ENCODE results near the gene CMTR1. TPM values are rescaled to one million over a fixed set of nuclear protein-coding genes. Genes with fewer than 3 reads are reported as not detected.

Gene CMTR1
- total RNA-seq, 3 donors from 2014 or later: 38.1 to 44.6 (median 41.0) TPM

GRCh38 chr6:37501632-37502491, 68.8 kb downstream of the CMTR1 start:
- ATAC-seq (no peak), DNase-seq (no peak)
- peak overlapping the region; percentile 31 for H3K4me3 Mint-ChIP-seq
- no peaks in the 10 kb centered on the region for H3K27me3 Mint-ChIP-seq (ENCODE audit: low read depth)
- H3K9me3 Mint-ChIP-seq: no peaks in the 10 kb centered on the region
- H3K36me3 Mint-ChIP-seq (ENCODE audit: insufficient read depth): no peaks in the 10 kb centered on the region
- H3K4me1 Mint-ChIP-seq (ENCODE audit: low read depth): peaks cover 87% of the 10 kb centered on the region

- H3K4me1 Mint-ChIP-seq (ENCODE audit: low read depth): peaks cover 85% of the 10 kb centered on the region
- H3K9me3 Mint-ChIP-seq: no peaks in the 10 kb centered on the region
- DNase-seq: no peak
- H3K27me3 Mint-ChIP-seq (ENCODE audit: low read depth): no peaks in the 10 kb centered on the region
- ATAC-seq: peak; percentile 20 to 32
- peak overlapping the region; percentile 31 for H3K4me3 Mint-ChIP-seq
- no peaks in the 10 kb centered on the region for H3K36me3 Mint-ChIP-seq (ENCODE audit: insufficient read depth)
Observed at GRCh38 chr6:37502703-37503291, 69.8 kb downstream of the CMTR1 start.

- Mint-ChIP-seq H3K4me3 (peak overlapping the region; percentile 2), H3K27me3 (ENCODE audit: low read depth) (no peaks in the 10 kb centered on the region), H3K4me1 (ENCODE audit: low read depth) (peaks cover 85% of the 10 kb centered on the region), H3K9me3 (no peaks in the 10 kb centered on the region), H3K36me3 (ENCODE audit: insufficient read depth) (no peaks in the 10 kb centered on the region)
- no peak for DNase-seq
- no peak for ATAC-seq
Observed at GRCh38 chr6:37503309-37503965, 70.4 kb downstream of the CMTR1 start.

GRCh38 chr6:37504024-37504423, 71.0 kb downstream of the CMTR1 start:
- peaks cover 87% of the 10 kb centered on the region for H3K4me1 Mint-ChIP-seq (ENCODE audit: low read depth)
- ATAC-seq: no peak
- no peaks in the 10 kb centered on the region for H3K36me3 Mint-ChIP-seq (ENCODE audit: insufficient read depth)
- no peaks in the 10 kb centered on the region for H3K9me3 Mint-ChIP-seq
- H3K27me3 Mint-ChIP-seq (ENCODE audit: low read depth): no peaks in the 10 kb centered on the region
- DNase-seq: no peak
- no peak overlapping the region for H3K4me3 Mint-ChIP-seq

GRCh38 chr6:37506479-37506878, 73.5 kb downstream of the CMTR1 start:
- Mint-ChIP-seq H3K4me1 (ENCODE audit: low read depth) (peaks cover 74% of the 10 kb centered on the region), H3K27me3 (ENCODE audit: low read depth) (no peaks in the 10 kb centered on the region), H3K9me3 (no peaks in the 10 kb centered on the region), H3K36me3 (ENCODE audit: insufficient read depth) (no peaks in the 10 kb centered on the region), H3K4me3 (no peak overlapping the region)
- ATAC-seq: no peak
- no peak for DNase-seq

GRCh38 chr6:37507077-37507476, 74.1 kb downstream of the CMTR1 start:
- Mint-ChIP-seq H3K36me3 (ENCODE audit: insufficient read depth) (no peaks in the 10 kb centered on the region), H3K4me3 (no peak overlapping the region), H3K4me1 (ENCODE audit: low read depth) (peaks cover 68% of the 10 kb centered on the region), H3K27me3 (ENCODE audit: low read depth) (no peaks in the 10 kb centered on the region), H3K9me3 (no peaks in the 10 kb centered on the region)
- no peak for ATAC-seq
- DNase-seq: no peak

GRCh38 chr6:37507690-37508421, 74.8 kb downstream of the CMTR1 start:
- Mint-ChIP-seq H3K36me3 (ENCODE audit: insufficient read depth) (no peaks in the 10 kb centered on the region), H3K4me3 (no peak overlapping the region), H3K4me1 (ENCODE audit: low read depth) (peaks cover 66% of the 10 kb centered on the region), H3K9me3 (no peaks in the 10 kb centered on the region), H3K27me3 (ENCODE audit: low read depth) (no peaks in the 10 kb centered on the region)
- DNase-seq (no peak), ATAC-seq (peak; percentile 76 to 83)

GRCh38 chr6:37511201-37511600, 78.2 kb downstream of the CMTR1 start:
- ATAC-seq: no peak
- H3K4me1 Mint-ChIP-seq (ENCODE audit: low read depth): peaks cover 65% of the 10 kb centered on the region
- no peak for DNase-seq
- H3K9me3 Mint-ChIP-seq: no peaks in the 10 kb centered on the region
- H3K36me3 Mint-ChIP-seq (ENCODE audit: insufficient read depth): no peaks in the 10 kb centered on the region
- no peak overlapping the region for H3K4me3 Mint-ChIP-seq
- no peaks in the 10 kb centered on the region for H3K27me3 Mint-ChIP-seq (ENCODE audit: low read depth)

- no peak for DNase-seq
- Mint-ChIP-seq H3K9me3 (no peaks in the 10 kb centered on the region), H3K27me3 (ENCODE audit: low read depth) (no peaks in the 10 kb centered on the region), H3K36me3 (ENCODE audit: insufficient read depth) (no peaks in the 10 kb centered on the region), H3K4me3 (no peak overlapping the region), H3K4me1 (ENCODE audit: low read depth) (peaks cover 71% of the 10 kb centered on the region)
- no peak for ATAC-seq
Observed at GRCh38 chr6:37511910-37512399, 78.9 kb downstream of the CMTR1 start.

- no peak for ATAC-seq
- Mint-ChIP-seq H3K4me1 (ENCODE audit: low read depth) (peaks cover 71% of the 10 kb centered on the region), H3K27me3 (ENCODE audit: low read depth) (no peaks in the 10 kb centered on the region), H3K36me3 (ENCODE audit: insufficient read depth) (no peaks in the 10 kb centered on the region), H3K9me3 (no peaks in the 10 kb centered on the region), H3K4me3 (no peak overlapping the region)
- no peak for DNase-seq
Observed at GRCh38 chr6:37512400-37513011, 79.5 kb downstream of the CMTR1 start.

GRCh38 chr6:37513155-37513554, 80.1 kb downstream of the CMTR1 start:
- ATAC-seq (no peak), DNase-seq (no peak)
- no peaks in the 10 kb centered on the region for H3K9me3 Mint-ChIP-seq
- H3K4me1 Mint-ChIP-seq (ENCODE audit: low read depth): peaks cover 74% of the 10 kb centered on the region
- no peaks in the 10 kb centered on the region for H3K27me3 Mint-ChIP-seq (ENCODE audit: low read depth)
- no peaks in the 10 kb centered on the region for H3K36me3 Mint-ChIP-seq (ENCODE audit: insufficient read depth)
- H3K4me3 Mint-ChIP-seq: no peak overlapping the region

GRCh38 chr6:37513576-37513975, 80.6 kb downstream of the CMTR1 start:
- no peak for DNase-seq
- Mint-ChIP-seq H3K9me3 (no peaks in the 10 kb centered on the region), H3K27me3 (ENCODE audit: low read depth) (no peaks in the 10 kb centered on the region), H3K4me3 (no peak overlapping the region), H3K36me3 (ENCODE audit: insufficient read depth) (no peaks in the 10 kb centered on the region), H3K4me1 (ENCODE audit: low read depth) (peaks cover 74% of the 10 kb centered on the region)
- ATAC-seq: no peak

GRCh38 chr6:37514321-37514771, 81.3 kb downstream of the CMTR1 start:
- H3K4me1 Mint-ChIP-seq (ENCODE audit: low read depth): peaks cover 76% of the 10 kb centered on the region
- peak overlapping the region; percentile 58 for H3K4me3 Mint-ChIP-seq
- ATAC-seq: peak; percentile 72 to 76
- DNase-seq: peak; percentile 28
- no peaks in the 10 kb centered on the region for H3K27me3 Mint-ChIP-seq (ENCODE audit: low read depth)
- H3K36me3 Mint-ChIP-seq (ENCODE audit: insufficient read depth): no peaks in the 10 kb centered on the region
- no peaks in the 10 kb centered on the region for H3K9me3 Mint-ChIP-seq

- H3K4me3 Mint-ChIP-seq: peak overlapping the region; percentile 58
- no peaks in the 10 kb centered on the region for H3K36me3 Mint-ChIP-seq (ENCODE audit: insufficient read depth)
- H3K9me3 Mint-ChIP-seq: no peaks in the 10 kb centered on the region
- no peak for DNase-seq
- H3K27me3 Mint-ChIP-seq (ENCODE audit: low read depth): no peaks in the 10 kb centered on the region
- peaks cover 76% of the 10 kb centered on the region for H3K4me1 Mint-ChIP-seq (ENCODE audit: low read depth)
- ATAC-seq: no peak
Observed at GRCh38 chr6:37514837-37515236, 81.8 kb downstream of the CMTR1 start.
